Measurements from ENCODE around the gene SIDT2.
A peak's percentile ranks its signal among the peaks of the same experiment; 100 is the strongest.

SIDT2 gene

GRCh38 chr11:117189191-117189940, 10.8 kb downstream of the SIDT2 start:
- no peak overlapping the region for H3K4me3 ChIP-seq (ENCODE audit: low read depth, low read length)

DNA sequence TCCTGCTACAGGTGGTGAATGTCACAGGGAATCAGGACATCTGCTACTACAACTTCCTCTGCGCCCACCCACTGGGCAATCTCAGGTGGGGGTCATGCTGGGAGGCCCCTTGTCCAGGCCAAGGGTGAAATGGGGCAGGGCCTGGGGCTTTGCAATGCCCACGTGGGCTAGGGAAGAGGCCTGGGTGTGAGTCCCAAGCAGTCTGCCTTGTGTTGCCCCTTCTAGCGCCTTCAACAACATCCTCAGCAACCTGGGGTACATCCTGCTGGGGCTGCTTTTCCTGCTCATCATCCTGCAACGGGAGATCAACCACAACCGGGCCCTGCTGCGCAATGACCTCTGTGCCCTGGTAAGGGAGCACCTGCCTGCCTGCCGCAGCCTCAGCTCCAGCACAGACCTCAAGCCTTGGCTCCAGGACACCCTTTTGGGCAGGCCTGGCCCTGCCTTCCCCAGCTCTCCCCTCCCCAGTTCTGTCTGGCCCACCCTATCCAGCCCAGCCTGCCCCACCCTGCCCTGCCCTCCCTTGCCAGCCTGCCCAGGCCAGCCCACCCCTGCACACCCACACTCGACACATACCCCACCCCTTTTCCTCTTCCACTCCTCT, 11.5 kb downstream of the SIDT2 start:
- peak; percentile 25 for DNase-seq (ENCODE audit: low read depth)
- no peak overlapping the region for H3K4me3 ChIP-seq (ENCODE audit: low read depth, low read length)
- TF ChIP-seq, protein P1, sequence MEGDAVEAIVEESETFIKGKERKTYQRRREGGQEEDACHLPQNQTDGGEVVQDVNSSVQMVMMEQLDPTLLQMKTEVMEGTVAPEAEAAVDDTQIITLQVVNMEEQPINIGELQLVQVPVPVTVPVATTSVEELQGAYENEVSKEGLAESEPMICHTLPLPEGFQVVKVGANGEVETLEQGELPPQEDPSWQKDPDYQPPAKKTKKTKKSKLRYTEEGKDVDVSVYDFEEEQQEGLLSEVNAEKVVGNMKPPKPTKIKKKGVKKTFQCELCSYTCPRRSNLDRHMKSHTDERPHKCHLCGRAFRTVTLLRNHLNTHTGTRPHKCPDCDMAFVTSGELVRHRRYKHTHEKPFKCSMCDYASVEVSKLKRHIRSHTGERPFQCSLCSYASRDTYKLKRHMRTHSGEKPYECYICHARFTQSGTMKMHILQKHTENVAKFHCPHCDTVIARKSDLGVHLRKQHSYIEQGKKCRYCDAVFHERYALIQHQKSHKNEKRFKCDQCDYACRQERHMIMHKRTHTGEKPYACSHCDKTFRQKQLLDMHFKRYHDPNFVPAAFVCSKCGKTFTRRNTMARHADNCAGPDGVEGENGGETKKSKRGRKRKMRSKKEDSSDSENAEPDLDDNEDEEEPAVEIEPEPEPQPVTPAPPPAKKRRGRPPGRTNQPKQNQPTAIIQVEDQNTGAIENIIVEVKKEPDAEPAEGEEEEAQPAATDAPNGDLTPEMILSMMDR (IDR thresholded peaks at IDR 0.05; ENCODE audit: low read depth, low read length), result no peak
- TF ChIP-seq POLR2A (IDR thresholded peaks at IDR 0.05; ENCODE audit: extremely low read depth, insufficient read length) (no peak), MYC (IDR thresholded peaks at IDR 0.05; ENCODE audit: low read depth, low read length) (no peak)
- TF ChIP-seq, protein P2, sequence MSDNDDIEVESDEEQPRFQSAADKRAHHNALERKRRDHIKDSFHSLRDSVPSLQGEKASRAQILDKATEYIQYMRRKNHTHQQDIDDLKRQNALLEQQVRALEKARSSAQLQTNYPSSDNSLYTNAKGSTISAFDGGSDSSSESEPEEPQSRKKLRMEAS (IDR thresholded peaks at IDR 0.05; ENCODE audit: low read depth, low read length), result no peak

More at GRCh38 chr11:117189191-117189940, 10.8 kb downstream of the SIDT2 start:
- TF ChIP-seq, protein P1 (IDR thresholded peaks at IDR 0.05; ENCODE audit: low read depth, low read length), result no peak
- TF ChIP-seq MYC (IDR thresholded peaks at IDR 0.05; ENCODE audit: low read depth, low read length) (no peak), POLR2A (IDR thresholded peaks at IDR 0.05; ENCODE audit: extremely low read depth, insufficient read length) (no peak)
- TF ChIP-seq, protein P2 (IDR thresholded peaks at IDR 0.05; ENCODE audit: low read depth, low read length), result no peak
- peak; percentile 80 for DNase-seq (ENCODE audit: low read depth)

- no peak overlapping the region for H3K4me3 ChIP-seq (ENCODE audit: low read depth, low read length)
- TF ChIP-seq, protein P2 (IDR thresholded peaks at IDR 0.05; ENCODE audit: low read depth, low read length), result no peak
- TF ChIP-seq, protein P1 (IDR thresholded peaks at IDR 0.05; ENCODE audit: low read depth, low read length), result no peak
- TF ChIP-seq POLR2A (IDR thresholded peaks at IDR 0.05; ENCODE audit: extremely low read depth, insufficient read length) (no peak), MYC (IDR thresholded peaks at IDR 0.05; ENCODE audit: low read depth, low read length) (no peak)
- no peak for DNase-seq (ENCODE audit: low read depth)
Measured at GRCh38 chr11:117191680-117192400, 13.3 kb downstream of the SIDT2 start.

- no peak for DNase-seq (ENCODE audit: low read depth)
- TF ChIP-seq MYC (IDR thresholded peaks at IDR 0.05; ENCODE audit: low read depth, low read length), result no peak
- TF ChIP-seq POLR2A (IDR thresholded peaks at IDR 0.05; ENCODE audit: extremely low read depth, insufficient read length), result no peak
- TF ChIP-seq, protein P2 (IDR thresholded peaks at IDR 0.05; ENCODE audit: low read depth, low read length), result no peak
- TF ChIP-seq, protein P1 (IDR thresholded peaks at IDR 0.05; ENCODE audit: low read depth, low read length), result no peak
- no peak overlapping the region for H3K4me3 ChIP-seq (ENCODE audit: low read depth, low read length)
Measured at GRCh38 chr11:117192401-117192875, 13.9 kb downstream of the SIDT2 start.

- H3K4me3 ChIP-seq (ENCODE audit: low read depth, low read length), result no peak overlapping the region
- TF ChIP-seq, protein P1 (IDR thresholded peaks at IDR 0.05; ENCODE audit: low read depth, low read length), result no peak
- TF ChIP-seq, protein P2 (IDR thresholded peaks at IDR 0.05; ENCODE audit: low read depth, low read length), result no peak
- no peak for TF ChIP-seq POLR2A (IDR thresholded peaks at IDR 0.05; ENCODE audit: extremely low read depth, insufficient read length)
- no peak for TF ChIP-seq MYC (IDR thresholded peaks at IDR 0.05; ENCODE audit: low read depth, low read length)
- no peak for DNase-seq (ENCODE audit: low read depth)
Measured at GRCh38 chr11:117193130-117194020, 14.8 kb downstream of the SIDT2 start.
